NB4 (cell line): ENCODE results near the gene HELQ.

Experiments
- DNase-seq: peaks from one replicate; pipeline ENCODE4 v3.0.0; 2010; ENCODE audit warnings: low read depth
- H3K4me3 ChIP-seq: one replicate; pipeline ENCODE4 v1.5.1; 2011; ENCODE audit warnings: mild to moderate bottlenecking, low read depth, low read length, moderate library complexity
- CTCF ChIP-seq: IDR thresholded peaks from one replicate; pipeline ENCODE4 v1.5.1; 2012; ENCODE audit warnings: low read depth, low read length
- MAX ChIP-seq: IDR thresholded peaks from 2 replicates; pipeline ENCODE4 v1.6.1; 2011; ENCODE audit warnings: low read depth, low read length
- MYC ChIP-seq: IDR thresholded peaks from 2 replicates; pipeline ENCODE4 v1.6.1; 2011; ENCODE audit warnings: low read depth, low read length
- POLR2A ChIP-seq: IDR thresholded peaks from 2 replicates; pipeline ENCODE4 v1.6.1; 2011; ENCODE audit warnings: mild to moderate bottlenecking; ENCODE audit not compliant: insufficient read length; ENCODE audit errors: extremely low read depth

HELQ gene

GRCh38 chr4:83473966-83474365 lies 18.3 kb upstream of the HELQ start:
- no peak overlapping the region for H3K4me3 ChIP-seq
- no peak for TF ChIP-seq MYC
- TF ChIP-seq POLR2A, result no peak
- no peak for TF ChIP-seq MAX
- no peak for TF ChIP-seq CTCF
- DNase-seq, result no peak

GRCh38 chr4:83473423-83473822 lies 17.8 kb upstream of the HELQ start:
- TF ChIP-seq CTCF, result no peak
- TF ChIP-seq MYC, result no peak
- TF ChIP-seq POLR2A, result no peak
- TF ChIP-seq MAX, result no peak
- DNase-seq, result no peak
- H3K4me3 ChIP-seq, result no peak overlapping the region

GRCh38 chr4:83456184-83456501 lies 520 bp upstream of the HELQ start:
- no peak for DNase-seq
- H3K4me3 ChIP-seq, result peak overlapping the region; percentile 90
- TF ChIP-seq MAX (no peak), POLR2A (no peak), CTCF (no peak), MYC (no peak)

GRCh38 chr4:83454686-83455085 lies 937 bp downstream of the HELQ start:
- TF ChIP-seq MYC (no peak), CTCF (no peak), MAX (no peak), POLR2A (no peak)
- peak overlapping the region; percentile 90 for H3K4me3 ChIP-seq
- DNase-seq, result peak; percentile 19

GRCh38 chr4:83449009-83449408 lies 6.6 kb downstream of the HELQ start:
- no peak for DNase-seq
- no peak overlapping the region for H3K4me3 ChIP-seq
- TF ChIP-seq MAX (no peak), CTCF (no peak), POLR2A (no peak), MYC (no peak)

GRCh38 chr4:83440899-83441298 lies 14.7 kb downstream of the HELQ start:
- TF ChIP-seq MAX (no peak), POLR2A (no peak), MYC (no peak), CTCF (no peak)
- H3K4me3 ChIP-seq, result no peak overlapping the region
- DNase-seq, result no peak
